ENCODE measurements around the gene NLRP1. TPM values are rescaled to one million over a fixed set of nuclear protein-coding genes. Genes with fewer than 3 reads are reported as not detected.

The NLRP1 gene
- total RNA-seq, 1 donor from 2014 or later = 7.8 TPM

- Mint-ChIP-seq H3K4me3 (ENCODE audit: unreplicated experiment) (no peak overlapping the region), H3K27me3 (ENCODE audit: unreplicated experiment) (no peaks in the 10 kb centered on the region), H3K9me3 (ENCODE audit: unreplicated experiment) (no peaks in the 10 kb centered on the region), H3K4me1 (ENCODE audit: unreplicated experiment) (no peaks in the 10 kb centered on the region), H3K36me3 (ENCODE audit: low read depth, unreplicated experiment) (no peaks in the 10 kb centered on the region), H3K27ac (ENCODE audit: unreplicated experiment) (no peak overlapping the region)
- DNase-seq (ENCODE audit: low spot score) = no peak
- TF ChIP-seq CTCF (IDR thresholded peaks at IDR 0.05; ENCODE audit: unreplicated experiment) = no peak
Measured at GRCh38 chr17:5523249-5523648, 61.1 kb downstream of the NLRP1 start.

- Mint-ChIP-seq H3K4me1 (ENCODE audit: unreplicated experiment) (no peaks in the 10 kb centered on the region), H3K36me3 (ENCODE audit: low read depth, unreplicated experiment) (no peaks in the 10 kb centered on the region), H3K27ac (ENCODE audit: unreplicated experiment) (no peak overlapping the region), H3K27me3 (ENCODE audit: unreplicated experiment) (no peaks in the 10 kb centered on the region), H3K4me3 (ENCODE audit: unreplicated experiment) (no peak overlapping the region), H3K9me3 (ENCODE audit: unreplicated experiment) (no peaks in the 10 kb centered on the region)
- DNase-seq (ENCODE audit: low spot score) = no peak
- TF ChIP-seq CTCF (IDR thresholded peaks at IDR 0.05; ENCODE audit: unreplicated experiment) = no peak
Measured at GRCh38 chr17:5522476-5522875, 61.8 kb downstream of the NLRP1 start.

- no peaks in the 10 kb centered on the region for H3K4me1 Mint-ChIP-seq (ENCODE audit: unreplicated experiment)
- no peak overlapping the region for H3K27ac Mint-ChIP-seq (ENCODE audit: unreplicated experiment)
- no peak for DNase-seq (ENCODE audit: low spot score)
Measured at GRCh38 chr17:5516060-5516792, 68.1 kb downstream of the NLRP1 start.

GRCh38 chr17:5514976-5515375, 69.3 kb downstream of the NLRP1 start:
- no peak overlapping the region for H3K27ac Mint-ChIP-seq (ENCODE audit: unreplicated experiment)
- H3K27me3 Mint-ChIP-seq (ENCODE audit: unreplicated experiment) = no peaks in the 10 kb centered on the region
- no peak for DNase-seq (ENCODE audit: low spot score)
- no peak overlapping the region for H3K4me3 Mint-ChIP-seq (ENCODE audit: unreplicated experiment)
- no peaks in the 10 kb centered on the region for H3K9me3 Mint-ChIP-seq (ENCODE audit: unreplicated experiment)
- H3K36me3 Mint-ChIP-seq (ENCODE audit: low read depth, unreplicated experiment) = no peaks in the 10 kb centered on the region
- H3K4me1 Mint-ChIP-seq (ENCODE audit: unreplicated experiment) = no peaks in the 10 kb centered on the region
- TF ChIP-seq CTCF (IDR thresholded peaks at IDR 0.05; ENCODE audit: unreplicated experiment) = no peak

More at GRCh38 chr17:5516060-5516792, 68.1 kb downstream of the NLRP1 start:
- no peaks in the 10 kb centered on the region for H3K9me3 Mint-ChIP-seq (ENCODE audit: unreplicated experiment)
- no peak overlapping the region for H3K4me3 Mint-ChIP-seq (ENCODE audit: unreplicated experiment)
- TF ChIP-seq CTCF (IDR thresholded peaks at IDR 0.05; ENCODE audit: unreplicated experiment) = no peak
- no peaks in the 10 kb centered on the region for H3K36me3 Mint-ChIP-seq (ENCODE audit: low read depth, unreplicated experiment)
- H3K27me3 Mint-ChIP-seq (ENCODE audit: unreplicated experiment) = no peaks in the 10 kb centered on the region

- Mint-ChIP-seq H3K27ac (ENCODE audit: unreplicated experiment) (no peak overlapping the region), H3K9me3 (ENCODE audit: unreplicated experiment) (no peaks in the 10 kb centered on the region), H3K4me1 (ENCODE audit: unreplicated experiment) (no peaks in the 10 kb centered on the region), H3K36me3 (ENCODE audit: low read depth, unreplicated experiment) (no peaks in the 10 kb centered on the region), H3K27me3 (ENCODE audit: unreplicated experiment) (no peaks in the 10 kb centered on the region), H3K4me3 (ENCODE audit: unreplicated experiment) (no peak overlapping the region)
- TF ChIP-seq CTCF (IDR thresholded peaks at IDR 0.05; ENCODE audit: unreplicated experiment) = no peak
- DNase-seq (ENCODE audit: low spot score) = no peak
Measured at GRCh38 chr17:5513628-5514027, 70.7 kb downstream of the NLRP1 start.

Measured in endothelial cell (in vitro differentiated cells).